ENCODE measurements around the gene ANKRD39.
"Not testable (repeated sequence)": the region's sequence is repeated elsewhere in the genome, so short reads cannot be mapped to it uniquely, and the experiment has no call there.

Gene ANKRD39

GRCh38 chr2:96806468-96807126 is 51.2 kb downstream of the ANKRD39 start:
- no peak for DNase-seq

- not testable (repeated sequence) for DNase-seq
Measured at GRCh38 chr2:96805946-96806345, 51.9 kb downstream of the ANKRD39 start.

GRCh38 chr2:96804986-96805385 is 52.8 kb downstream of the ANKRD39 start:
- no peak for DNase-seq

GRCh38 chr2:96802721-96803120 is 55.1 kb downstream of the ANKRD39 start:
- DNase-seq, result no peak

- no peak for DNase-seq
Measured at GRCh38 chr2:96801786-96802595, 55.8 kb downstream of the ANKRD39 start.

GRCh38 chr2:96801005-96801785 is 56.6 kb downstream of the ANKRD39 start:
- no peak for DNase-seq

- DNase-seq, result no peak
Measured at GRCh38 chr2:96800061-96801004, 57.5 kb downstream of the ANKRD39 start.

GRCh38 chr2:96799623-96799935 is 58.2 kb downstream of the ANKRD39 start:
- DNase-seq, result no peak

GRCh38 chr2:96798733-96799622 is 58.8 kb downstream of the ANKRD39 start:
- DNase-seq, result no peak
